HG03575 (cell line): ENCODE results near the gene ZNF469.
"Not testable (repeated sequence)": the region's sequence is repeated elsewhere in the genome, so short reads cannot be mapped to it uniquely, and the experiment has no call there.

Experiments
- ATAC-seq: cut with Tn5 transposase; IDR thresholded peaks from one replicate; pipeline ENCODE4 v1.9.1; 2021; ENCODE audit not compliant: unreplicated experiment, insufficient number of reproducible peaks, low FRiP score; ENCODE audit errors: extremely low read depth

The ZNF469 gene

GRCh38 chr16:88356124-88356726 is 26.5 kb upstream of the ZNF469 start:
- no peak for ATAC-seq

GRCh38 chr16:88356727-88357199 is 26.0 kb upstream of the ZNF469 start:
- ATAC-seq: no peak

GRCh38 chr16:88357317-88358022 is 25.3 kb upstream of the ZNF469 start:
- ATAC-seq: no peak

- ATAC-seq: no peak
Observed at GRCh38 chr16:88358023-88358420, 24.7 kb upstream of the ZNF469 start.

- ATAC-seq: no peak
Observed at GRCh38 chr16:88359008-88359407, 23.8 kb upstream of the ZNF469 start.

GRCh38 chr16:88360401-88360800 is 22.4 kb upstream of the ZNF469 start:
- not testable (repeated sequence) for ATAC-seq

GRCh38 chr16:88360999-88361398 is 21.8 kb upstream of the ZNF469 start:
- ATAC-seq: no peak

GRCh38 chr16:88361775-88362174 is 21.0 kb upstream of the ZNF469 start:
- ATAC-seq: no peak

GRCh38 chr16:88363239-88363891 is 19.4 kb upstream of the ZNF469 start:
- no peak for ATAC-seq

GRCh38 chr16:88365244-88365865 is 17.4 kb upstream of the ZNF469 start:
- ATAC-seq: no peak

GRCh38 chr16:88366032-88366703 is 16.6 kb upstream of the ZNF469 start:
- no peak for ATAC-seq

GRCh38 chr16:88366704-88367047 is 16.1 kb upstream of the ZNF469 start:
- no peak for ATAC-seq

GRCh38 chr16:88367560-88367959 is 15.2 kb upstream of the ZNF469 start:
- no peak for ATAC-seq

- ATAC-seq: no peak
Observed at GRCh38 chr16:88368036-88368435, 14.7 kb upstream of the ZNF469 start.

GRCh38 chr16:88368994-88369393 is 13.8 kb upstream of the ZNF469 start:
- ATAC-seq: no peak

- no peak for ATAC-seq
Observed at GRCh38 chr16:88369447-88370008, 13.2 kb upstream of the ZNF469 start.

- ATAC-seq: no peak
Observed at GRCh38 chr16:88370365-88370764, 12.4 kb upstream of the ZNF469 start.

- no peak for ATAC-seq
Observed at GRCh38 chr16:88372522-88372921, 10.2 kb upstream of the ZNF469 start.

GRCh38 chr16:88373211-88373610 is 9.5 kb upstream of the ZNF469 start:
- no peak for ATAC-seq
